SK-N-MC (cell line): Measurements from ENCODE around the gene MACF1.

ENCODE experiments used
- EZH2 ChIP-seq: fragments of 200-600 bp; sonication (generic); IDR thresholded peaks from one replicate; pipeline ENCODE4 v1.6.1; 2017; ENCODE audit warnings: antibody characterized with exemption
- FOXP2 ChIP-seq: optimal IDR thresholded peaks from 2 replicates; pipeline ENCODE3; 2011; ENCODE audit warnings: mild to moderate bottlenecking, moderate library complexity; ENCODE audit not compliant: insufficient read depth; ENCODE audit errors: extremely low read length, control extremely low read depth
- POLR2AphosphoS5 ChIP-seq: IDR thresholded peaks from 2 replicates; pipeline ENCODE4 v1.6.1; 2012; ENCODE audit warnings: mild to moderate bottlenecking, low read depth, low read length, borderline replicate concordance

DNA sequence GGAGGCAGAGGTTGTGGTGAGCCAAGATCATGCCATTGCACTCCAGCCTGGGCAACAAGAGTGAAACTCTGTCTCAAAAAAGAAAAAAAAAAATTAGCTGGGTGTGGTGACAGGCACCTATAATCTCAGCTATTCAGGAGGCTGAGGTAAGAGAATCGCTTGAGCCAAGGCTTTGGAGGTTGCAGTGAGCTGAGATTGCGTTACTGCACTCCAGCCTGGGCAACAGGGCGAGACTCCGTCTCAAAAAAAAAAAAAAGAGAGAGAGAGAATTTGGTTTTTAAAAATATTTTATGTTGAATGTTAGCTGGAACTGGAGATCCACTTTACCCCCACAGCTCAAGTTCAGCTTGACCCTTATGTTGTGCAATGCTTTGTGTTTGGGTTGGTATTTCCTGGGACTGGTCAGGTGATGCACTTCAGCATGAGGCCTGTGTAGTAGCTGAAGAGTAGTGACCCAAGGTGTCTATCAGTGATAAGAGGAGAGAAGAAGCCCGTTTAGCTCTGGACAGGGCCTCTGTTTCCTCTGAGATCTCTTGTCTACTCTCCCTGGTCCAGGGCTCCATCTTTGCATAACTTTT is 36.8 kb upstream of the MACF1 start:
- TF ChIP-seq EZH2 (no peak), POLR2AphosphoS5 (no peak), FOXP2 (no peak)
